CD1c-positive myeloid dendritic cell (primary cell): Measurements from ENCODE around the gene TRIM63.
A peak's percentile ranks its signal among the peaks of the same experiment; 100 is the strongest.

ENCODE experiments used
- DNase-seq: peaks from one replicate; pipeline ENCODE4 v3.0.0-alpha.2; 2016; ENCODE audit errors: extremely low spot score

The TRIM63 gene

DNA sequence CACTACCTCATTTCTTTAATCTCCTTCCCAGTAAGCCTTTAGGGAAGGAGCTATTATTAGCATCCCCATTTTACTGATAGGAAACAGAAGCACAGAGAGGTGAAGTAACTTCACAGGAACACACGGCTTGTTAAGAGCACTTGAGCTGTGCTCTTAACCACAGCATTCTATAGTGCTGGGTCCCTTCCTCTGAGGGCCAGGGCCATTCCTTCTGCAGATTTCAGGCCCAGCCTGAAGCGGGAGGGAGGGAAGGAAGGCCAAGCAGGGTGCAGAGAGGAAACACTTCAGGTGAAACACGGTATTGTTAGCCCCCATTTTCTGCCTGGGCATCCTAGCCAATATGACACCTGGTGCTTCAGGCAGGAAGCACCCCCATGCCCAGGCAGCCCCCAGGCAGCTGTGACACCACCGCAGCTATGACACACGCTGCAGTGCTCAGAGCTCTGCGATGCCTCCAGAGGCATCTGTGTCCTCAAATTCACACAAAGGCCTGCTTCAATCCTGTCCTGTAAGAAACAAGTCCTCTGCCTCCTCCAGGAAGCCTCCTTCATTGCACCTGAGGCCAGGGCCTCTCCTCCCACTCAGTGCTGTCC is 50.4 kb downstream of the TRIM63 start:
- peak; percentile 69 for DNase-seq

DNA sequence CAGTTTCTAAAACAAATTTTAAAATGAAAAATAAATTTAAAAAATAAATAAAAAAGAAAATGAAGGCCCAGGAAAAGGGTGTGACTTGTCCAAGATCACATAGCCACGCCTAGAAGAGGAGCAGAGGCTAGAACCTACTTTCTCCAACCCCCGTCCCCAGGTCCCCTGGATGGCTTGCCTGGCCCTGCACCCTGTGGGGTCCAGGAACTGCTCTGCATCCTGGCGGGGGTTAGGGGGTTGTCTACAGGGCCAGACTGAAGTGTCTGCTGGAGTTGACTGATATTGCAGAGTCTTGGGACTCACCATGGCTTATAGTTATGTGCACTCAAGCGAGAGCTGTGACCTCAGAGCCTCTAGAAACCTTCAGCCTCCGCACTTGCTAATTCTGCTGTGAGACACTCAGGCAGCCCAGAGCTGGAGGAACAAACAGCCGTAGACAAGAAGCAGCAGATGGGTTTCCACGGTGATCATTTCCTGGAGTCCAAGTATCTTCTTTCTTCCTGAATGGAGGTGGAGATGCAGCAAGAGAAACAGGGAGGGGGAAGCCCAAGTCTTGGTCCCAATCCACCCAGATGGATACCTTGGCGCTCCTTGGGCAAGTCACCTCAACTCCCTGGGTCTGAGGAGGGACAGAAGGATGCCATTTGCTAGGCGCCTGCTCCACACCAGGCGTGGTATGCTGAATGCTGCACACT is 51.0 kb downstream of the TRIM63 start:
- DNase-seq: peak; percentile 51

DNA sequence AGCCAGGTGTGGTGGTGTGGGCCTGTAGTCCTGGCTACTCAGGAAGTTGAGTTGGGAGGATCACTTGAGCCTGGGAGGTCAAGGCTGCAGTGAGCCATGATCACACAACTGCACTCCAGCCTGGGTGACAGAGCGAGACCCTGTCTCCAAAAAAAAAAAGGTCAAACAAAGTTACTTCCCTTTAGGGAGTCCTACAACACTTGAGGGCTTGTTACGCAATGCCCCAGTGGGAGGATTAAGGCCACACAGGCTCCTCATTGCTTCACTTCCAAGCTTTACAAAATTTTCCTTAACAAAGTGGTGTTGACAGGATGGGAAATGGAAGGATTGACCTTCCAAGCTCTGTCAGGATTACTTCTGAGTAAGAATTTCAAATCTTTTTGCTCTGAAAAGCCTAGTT is 52.1 kb downstream of the TRIM63 start:
- peak; percentile 93 for DNase-seq

DNA sequence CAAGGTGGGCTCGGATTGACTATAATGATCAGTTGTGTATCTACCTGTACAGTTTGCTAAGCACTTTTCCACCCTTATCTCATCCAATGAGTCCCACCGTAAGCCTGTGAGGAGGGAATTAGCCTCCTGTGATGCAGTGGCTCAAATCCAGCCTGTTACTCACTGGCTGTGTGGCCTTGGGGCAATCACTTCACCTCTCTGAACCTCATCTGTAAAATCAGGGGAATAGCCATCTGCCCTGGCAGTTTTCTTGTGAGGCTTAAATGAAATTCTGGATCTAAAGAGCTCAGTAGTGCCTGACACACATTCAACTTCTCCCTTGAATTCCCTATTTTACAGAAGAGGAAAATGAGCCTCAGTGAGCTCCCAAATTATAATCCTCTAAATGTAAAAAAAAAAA is 53.3 kb downstream of the TRIM63 start:
- DNase-seq: no peak

DNA sequence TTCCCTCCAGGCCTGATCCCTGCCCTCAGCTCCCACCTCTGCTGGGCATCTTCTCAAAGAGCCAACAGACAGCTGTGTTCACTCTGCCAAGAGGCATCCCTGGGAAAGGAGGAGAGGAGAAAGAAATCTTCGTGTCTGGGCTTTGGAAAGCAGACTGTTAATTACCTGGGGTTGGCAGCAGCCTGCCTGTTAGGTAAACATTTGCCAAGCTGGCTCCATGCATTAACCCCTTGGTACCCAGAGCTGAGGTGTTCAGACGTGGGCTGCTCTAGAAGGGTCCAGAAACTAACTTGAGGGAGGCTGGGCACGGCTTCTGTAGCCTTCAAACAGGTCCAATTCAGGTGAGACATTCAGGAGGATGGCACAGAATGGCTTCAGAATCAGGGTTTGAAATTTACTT is 54.6 kb downstream of the TRIM63 start:
- no peak for DNase-seq

DNA sequence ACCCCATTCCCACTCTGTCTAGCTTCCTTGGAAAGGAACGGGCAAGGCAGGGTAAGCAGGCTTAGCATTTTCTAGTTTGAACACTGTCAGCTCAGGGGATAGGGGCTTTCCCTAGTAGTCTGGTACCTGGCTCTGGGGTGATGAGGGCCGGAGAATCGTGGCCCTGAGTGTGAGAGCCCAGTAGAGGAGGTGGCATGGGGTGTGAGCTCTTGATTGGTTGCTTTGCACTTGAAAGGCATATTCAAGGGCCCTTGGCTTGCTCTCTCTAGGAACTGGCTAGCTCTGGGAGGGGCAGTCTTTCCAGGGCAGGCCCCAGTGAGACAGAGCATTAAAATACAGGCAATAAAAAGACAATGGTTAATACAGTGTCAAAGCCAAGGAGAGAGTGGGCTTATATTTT is 56.6 kb downstream of the TRIM63 start:
- DNase-seq: no peak

DNA sequence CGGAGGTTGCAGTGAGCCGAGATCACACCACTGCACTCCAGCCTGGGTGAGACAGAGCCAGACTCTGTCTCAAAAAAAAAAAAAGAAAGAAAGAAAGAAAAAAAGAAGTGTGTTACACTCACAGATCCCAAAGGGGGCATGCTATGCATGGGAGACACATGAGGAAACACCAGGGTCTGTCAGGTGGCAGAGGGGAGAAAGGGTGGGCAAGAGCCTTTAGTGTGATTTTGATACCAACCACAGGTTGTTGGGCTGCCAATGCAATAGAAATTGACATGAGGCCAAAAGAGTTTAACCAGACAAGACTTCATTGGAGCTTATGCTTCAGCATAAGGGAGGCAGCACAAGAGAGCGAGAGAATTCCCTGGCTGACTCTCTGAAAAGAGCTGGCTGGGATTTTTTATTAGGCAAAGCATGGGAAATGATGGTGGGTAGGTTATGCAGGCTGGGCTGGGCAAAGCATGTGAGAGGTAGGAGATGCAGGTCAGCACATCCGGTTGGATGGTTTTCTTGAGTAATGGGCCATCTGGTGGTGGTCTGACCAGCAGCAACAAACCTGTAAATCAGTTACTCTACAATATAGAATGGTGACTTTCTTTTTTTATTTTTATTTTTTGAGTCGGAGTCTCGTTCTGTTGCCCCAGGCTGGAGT is 57.5 kb downstream of the TRIM63 start:
- DNase-seq: no peak

DNA sequence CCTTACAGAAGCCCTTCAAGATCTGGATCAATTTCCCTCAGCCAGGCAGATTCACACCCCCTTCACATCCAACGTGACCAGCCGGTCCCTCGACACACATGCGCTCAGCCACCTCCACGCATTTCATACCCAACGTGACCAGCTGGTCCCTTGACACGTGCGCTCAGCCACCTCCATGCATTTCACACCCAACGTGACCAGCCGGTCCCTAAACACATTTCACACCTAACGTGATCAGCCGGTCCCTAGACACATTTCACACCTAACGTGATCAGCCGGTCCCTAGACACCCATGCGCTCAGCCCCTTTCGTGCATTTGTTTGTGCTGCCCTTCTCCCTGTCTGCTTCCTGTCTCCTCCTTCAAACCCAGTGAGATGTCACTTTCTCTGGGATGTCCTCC is 60.7 kb downstream of the TRIM63 start:
- no peak for DNase-seq

DNA sequence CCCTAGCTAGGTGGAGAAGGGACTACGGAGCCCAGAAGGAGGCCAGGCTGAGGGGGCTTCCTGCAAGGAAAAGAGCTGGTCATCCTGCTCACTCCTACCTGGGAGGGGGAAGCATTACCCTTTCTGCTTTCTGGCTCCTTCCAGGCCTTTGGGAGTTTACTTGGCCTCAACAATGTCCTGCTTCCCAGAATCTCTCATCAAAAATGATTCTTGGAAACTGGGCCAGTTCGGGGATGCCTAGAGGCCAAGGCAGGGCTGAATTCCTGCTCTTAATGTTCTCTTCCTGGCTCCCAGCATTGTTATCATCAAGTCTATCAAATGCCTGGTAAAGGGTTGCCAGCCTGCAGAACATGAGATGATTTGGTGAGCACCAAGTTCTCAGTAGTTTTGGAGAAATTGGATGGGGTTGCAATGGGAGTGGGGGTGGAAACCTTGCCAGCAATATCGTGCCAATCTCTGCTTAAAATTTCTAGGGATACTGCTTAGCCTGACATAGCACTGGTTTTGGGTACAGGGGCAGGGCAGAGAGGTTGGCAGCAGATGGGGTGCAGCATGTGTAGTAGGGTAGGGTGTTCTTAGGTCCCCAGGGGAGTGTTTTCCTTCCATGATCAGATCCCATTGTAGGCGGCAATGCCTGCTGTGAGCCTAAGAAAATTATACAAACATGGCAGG is 61.9 kb downstream of the TRIM63 start:
- DNase-seq: no peak

DNA sequence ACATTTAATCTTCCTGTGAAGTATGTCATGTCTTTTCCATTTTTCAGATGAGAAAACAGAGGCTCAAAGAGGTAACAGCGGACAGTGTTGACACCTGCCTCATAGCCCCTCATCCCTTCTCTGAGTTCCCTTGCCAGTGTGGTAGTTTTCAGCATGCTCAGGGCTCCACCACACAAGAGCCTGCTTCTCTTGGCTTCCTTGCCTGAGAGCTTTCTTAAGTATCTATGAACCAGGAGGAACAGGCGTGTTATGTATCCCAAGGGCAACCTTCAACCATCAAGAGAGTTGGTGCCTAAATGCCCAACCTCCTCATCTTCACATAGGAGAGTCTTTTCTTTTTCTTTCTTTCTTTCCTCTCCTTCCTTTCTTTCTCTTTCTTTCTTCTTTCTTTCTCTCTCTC is 63.7 kb downstream of the TRIM63 start:
- no peak for DNase-seq

DNA sequence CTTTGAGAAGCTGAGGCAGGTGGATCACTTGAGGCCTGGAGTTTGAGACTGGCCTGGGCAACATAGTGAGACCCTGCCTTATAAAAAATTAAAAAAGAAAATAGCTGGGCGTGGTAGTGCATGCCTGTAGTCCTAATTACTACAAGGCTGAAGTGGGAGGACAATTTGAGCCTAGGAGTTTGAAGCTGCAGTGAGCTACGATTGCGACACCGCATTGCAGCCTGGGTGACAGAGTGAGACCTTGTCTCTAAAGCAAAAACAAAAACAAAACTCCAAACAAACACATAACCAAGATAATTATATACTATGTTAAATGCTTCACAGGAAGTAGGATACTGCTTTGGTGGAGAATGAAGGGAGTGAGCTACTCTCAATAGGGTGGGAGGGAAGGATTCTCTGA is 64.2 kb downstream of the TRIM63 start:
- DNase-seq: no peak
